ENCODE measurements around the gene GPATCH1.

The GPATCH1 gene

DNA sequence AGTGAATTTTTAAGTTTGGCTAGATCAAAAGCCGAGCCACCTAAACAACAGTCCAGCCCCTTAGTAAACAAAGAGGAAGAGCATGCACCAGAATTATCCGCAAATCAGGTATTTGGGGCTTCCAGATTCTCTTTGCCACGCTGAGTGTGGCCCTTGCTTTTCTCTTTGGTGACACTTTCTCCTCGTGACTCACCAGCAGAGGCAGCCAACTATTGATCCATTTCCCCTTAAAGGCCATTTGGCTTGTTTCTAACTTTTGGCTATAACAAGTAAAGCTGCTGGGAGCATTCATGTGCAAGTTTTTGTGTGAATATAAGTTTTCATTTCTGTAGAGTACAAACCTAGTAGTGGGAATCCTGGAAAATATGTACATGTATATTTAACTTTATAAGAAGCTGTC is 33.3 kb downstream of the GPATCH1 start:
- TF ChIP-seq, protein P1, sequence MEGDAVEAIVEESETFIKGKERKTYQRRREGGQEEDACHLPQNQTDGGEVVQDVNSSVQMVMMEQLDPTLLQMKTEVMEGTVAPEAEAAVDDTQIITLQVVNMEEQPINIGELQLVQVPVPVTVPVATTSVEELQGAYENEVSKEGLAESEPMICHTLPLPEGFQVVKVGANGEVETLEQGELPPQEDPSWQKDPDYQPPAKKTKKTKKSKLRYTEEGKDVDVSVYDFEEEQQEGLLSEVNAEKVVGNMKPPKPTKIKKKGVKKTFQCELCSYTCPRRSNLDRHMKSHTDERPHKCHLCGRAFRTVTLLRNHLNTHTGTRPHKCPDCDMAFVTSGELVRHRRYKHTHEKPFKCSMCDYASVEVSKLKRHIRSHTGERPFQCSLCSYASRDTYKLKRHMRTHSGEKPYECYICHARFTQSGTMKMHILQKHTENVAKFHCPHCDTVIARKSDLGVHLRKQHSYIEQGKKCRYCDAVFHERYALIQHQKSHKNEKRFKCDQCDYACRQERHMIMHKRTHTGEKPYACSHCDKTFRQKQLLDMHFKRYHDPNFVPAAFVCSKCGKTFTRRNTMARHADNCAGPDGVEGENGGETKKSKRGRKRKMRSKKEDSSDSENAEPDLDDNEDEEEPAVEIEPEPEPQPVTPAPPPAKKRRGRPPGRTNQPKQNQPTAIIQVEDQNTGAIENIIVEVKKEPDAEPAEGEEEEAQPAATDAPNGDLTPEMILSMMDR (IDR thresholded peaks at IDR 0.05): no peak

DNA sequence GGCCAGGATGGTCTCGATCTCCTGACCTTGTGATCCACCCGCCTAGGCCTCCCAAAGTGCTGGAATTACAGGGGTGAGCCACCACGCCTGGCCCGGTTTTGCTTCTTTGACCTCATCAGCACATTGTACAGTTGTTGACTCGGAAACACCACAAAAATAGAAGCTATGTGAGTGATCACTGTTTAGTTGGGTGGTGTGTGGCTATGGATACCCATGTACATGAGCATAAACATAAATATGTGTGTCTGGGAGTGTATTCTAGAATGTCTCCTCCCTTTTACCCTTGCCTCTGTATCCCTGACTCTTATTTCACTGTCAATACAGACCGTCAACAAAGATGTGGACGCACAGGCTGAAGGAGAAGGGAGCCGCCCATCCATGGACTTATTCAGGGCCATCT is 36.5 kb downstream of the GPATCH1 start:
- TF ChIP-seq, protein P1 (IDR thresholded peaks at IDR 0.05): no peak

DNA sequence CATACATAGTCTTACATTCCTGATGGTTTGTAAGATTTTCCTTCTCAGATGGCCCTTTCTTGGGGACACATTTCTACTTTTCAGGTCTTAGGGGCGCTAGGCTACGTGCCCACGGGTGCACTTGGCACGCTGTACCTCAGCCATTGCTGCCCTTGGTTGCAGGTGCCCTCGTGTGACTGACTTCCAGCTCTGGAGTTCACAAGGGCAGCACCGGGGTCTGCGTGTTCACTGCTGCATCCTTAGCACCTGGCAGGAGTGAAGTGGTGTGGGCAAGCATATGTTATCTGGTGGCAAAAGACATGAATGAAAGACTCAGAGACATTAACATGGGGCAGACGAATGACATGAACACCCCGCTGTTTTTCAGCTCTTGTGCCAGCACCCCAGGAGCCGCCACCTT is 37.7 kb downstream of the GPATCH1 start:
- TF ChIP-seq, protein P1 (IDR thresholded peaks at IDR 0.05): no peak

DNA sequence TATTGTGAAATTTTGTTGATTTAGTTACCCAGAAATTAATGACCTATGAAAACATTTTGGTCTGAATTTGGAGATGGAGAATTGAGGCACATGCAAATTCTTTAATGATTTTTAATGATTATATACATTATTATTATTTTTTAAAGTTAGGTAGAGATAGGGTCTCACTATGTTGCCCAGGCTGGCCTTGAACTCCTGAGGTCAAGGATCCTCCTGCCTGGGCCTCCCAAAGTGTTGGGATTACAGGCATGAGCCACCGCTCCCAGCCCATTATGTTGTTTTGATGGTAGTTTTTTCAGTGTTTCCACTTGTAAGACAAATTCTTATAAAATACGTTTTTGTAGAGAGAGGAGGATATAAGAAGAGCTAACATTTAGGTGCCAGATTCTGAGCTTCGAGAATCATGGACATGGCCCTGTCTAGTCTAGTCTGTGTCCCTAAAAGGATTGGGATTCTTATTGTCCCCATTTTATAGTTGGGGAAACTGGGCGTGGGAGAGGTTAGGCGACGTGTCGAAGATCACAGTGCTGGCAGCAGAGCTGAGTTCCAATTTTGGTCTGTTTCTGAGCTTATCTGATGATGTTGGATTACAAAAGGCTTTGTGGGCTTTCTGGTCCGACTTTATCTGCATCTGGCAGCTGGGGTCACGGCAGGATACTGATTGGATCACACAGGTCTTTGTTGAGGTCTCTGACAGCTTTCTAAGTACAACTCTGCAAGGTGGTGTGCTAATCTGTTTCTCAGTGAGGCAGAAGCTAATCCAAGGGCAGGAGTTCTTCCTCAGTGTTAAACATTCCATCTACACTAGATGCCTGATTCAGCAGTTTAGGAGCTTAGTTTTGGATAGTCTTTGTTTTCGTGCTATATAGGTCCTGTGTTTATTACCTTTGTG is 43.5 kb downstream of the GPATCH1 start:
- TF ChIP-seq, protein P1 (IDR thresholded peaks at IDR 0.05): no peak

DNA sequence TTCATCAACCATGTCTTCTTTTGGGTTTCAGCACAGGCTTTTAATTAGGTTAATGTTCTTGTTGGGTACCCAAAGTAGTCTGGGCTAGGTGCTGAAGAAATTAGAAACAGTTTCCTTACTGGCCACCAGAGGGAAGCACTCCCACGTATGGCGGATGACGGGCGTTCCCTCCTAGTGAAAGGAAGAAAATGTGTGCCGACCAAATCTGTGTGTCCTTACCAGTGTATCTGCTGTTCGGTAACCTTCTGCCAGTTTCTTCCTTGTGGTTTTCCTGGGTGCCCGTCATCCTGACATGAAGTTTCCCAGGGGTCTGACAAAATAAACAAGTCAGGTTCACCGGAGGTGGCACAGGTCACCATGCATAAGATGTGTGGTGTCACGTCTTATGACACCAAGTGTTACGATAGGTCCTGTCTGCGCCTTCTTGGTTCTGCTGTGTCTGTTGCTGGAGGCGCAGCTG is 45.0 kb downstream of the GPATCH1 start:
- TF ChIP-seq, protein P1 (IDR thresholded peaks at IDR 0.05): peak; percentile 75

DNA sequence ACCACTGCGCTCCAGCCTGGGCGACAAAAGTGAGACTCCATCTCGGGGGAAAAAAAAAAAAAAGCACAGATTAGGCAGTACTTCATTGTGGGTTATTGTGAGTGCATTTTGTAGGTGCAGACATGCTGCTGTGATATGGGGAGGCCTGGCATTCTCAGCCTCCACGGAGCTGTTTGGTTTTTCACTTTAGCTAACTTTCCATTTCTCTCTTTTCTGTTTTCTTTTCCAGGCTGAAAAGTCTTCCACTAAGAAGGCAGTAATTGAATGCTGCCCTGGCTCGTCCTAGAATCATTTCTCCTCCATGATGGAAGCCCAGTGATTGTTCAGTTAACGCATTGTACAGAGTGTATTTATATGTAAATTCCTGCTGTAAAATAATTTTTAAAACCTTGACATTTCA is 48.9 kb downstream of the GPATCH1 start:
- TF ChIP-seq, protein P1 (IDR thresholded peaks at IDR 0.05): no peak

DNA sequence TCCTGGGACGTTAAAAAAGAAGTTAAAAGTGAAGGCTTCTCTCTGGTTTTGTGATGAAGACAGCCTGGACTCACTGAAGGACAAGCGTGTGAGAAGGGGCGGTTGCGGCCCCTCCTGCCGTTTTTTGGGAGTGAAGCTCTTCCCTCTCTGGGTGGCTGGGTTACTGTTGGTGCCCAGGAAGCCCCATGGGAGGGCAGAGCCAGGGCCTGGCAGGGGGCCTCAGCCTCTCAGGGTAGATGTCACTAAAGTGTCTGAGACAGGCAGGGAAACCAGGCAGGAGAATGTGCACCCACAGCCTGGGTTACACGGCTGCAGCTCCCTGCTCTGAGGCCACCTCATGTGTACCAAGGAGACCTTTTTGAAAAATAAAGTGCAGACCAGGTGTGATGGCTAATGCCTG is 49.5 kb downstream of the GPATCH1 start:
- TF ChIP-seq, protein P1 (IDR thresholded peaks at IDR 0.05): no peak

Measured in LNCAP (cell line).